MM.1S (cell line): ENCODE results near the gene SPO11.

ENCODE experiments used
- EZH2 ChIP-seq: fragments of 300-600 bp; sonication (generic); optimal IDR thresholded peaks from 2 replicates; pipeline ENCODE3; 2017; ENCODE audit warnings: low read depth, mild to moderate bottlenecking, antibody characterized with exemption, low read length, mixed read lengths
- EZH2phosphoT487 ChIP-seq: fragments of 300-600 bp; sonication (generic); IDR thresholded peaks from 2 replicates; pipeline ENCODE4 v1.6.1; 2018; ENCODE audit warnings: antibody characterized with exemption, low read length
- TF ChIP-seq, protein P1 (sequence below): fragments of 300-600 bp; sonication (generic); IDR thresholded peaks from 2 replicates; pipeline ENCODE4 v1.5.1; 2016; ENCODE audit warnings: antibody characterized with exemption, low read length, mixed read lengths

DNA sequence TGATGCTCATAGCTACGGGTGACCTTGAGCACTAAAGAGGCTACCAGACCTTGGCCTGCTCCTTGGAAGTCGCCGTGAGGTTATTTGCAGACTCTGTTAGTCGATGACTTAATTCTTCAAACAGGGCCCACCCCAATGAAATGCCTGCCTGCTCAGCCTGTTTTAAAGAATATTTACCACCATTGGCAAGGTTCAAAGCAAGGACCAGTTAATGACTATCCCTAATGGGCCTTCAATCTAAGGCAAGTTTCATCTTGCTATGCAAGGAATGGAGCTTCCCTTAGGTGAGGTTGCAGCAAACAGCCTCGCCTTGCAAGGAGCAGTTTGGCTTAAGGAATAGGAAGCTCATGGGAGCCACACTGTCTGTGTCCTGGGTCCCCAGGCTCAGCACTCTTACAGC, 22.9 kb upstream of the SPO11 start:
- TF ChIP-seq, protein P1, sequence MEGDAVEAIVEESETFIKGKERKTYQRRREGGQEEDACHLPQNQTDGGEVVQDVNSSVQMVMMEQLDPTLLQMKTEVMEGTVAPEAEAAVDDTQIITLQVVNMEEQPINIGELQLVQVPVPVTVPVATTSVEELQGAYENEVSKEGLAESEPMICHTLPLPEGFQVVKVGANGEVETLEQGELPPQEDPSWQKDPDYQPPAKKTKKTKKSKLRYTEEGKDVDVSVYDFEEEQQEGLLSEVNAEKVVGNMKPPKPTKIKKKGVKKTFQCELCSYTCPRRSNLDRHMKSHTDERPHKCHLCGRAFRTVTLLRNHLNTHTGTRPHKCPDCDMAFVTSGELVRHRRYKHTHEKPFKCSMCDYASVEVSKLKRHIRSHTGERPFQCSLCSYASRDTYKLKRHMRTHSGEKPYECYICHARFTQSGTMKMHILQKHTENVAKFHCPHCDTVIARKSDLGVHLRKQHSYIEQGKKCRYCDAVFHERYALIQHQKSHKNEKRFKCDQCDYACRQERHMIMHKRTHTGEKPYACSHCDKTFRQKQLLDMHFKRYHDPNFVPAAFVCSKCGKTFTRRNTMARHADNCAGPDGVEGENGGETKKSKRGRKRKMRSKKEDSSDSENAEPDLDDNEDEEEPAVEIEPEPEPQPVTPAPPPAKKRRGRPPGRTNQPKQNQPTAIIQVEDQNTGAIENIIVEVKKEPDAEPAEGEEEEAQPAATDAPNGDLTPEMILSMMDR, result no peak
- TF ChIP-seq EZH2, result no peak
- TF ChIP-seq EZH2phosphoT487, result no peak
